ENCODE measurements around the gene FAM117B.
"Not testable (repeated sequence)": the region's sequence is repeated elsewhere in the genome, so short reads cannot be mapped to it uniquely, and the experiment has no call there.

The FAM117B gene

DNA sequence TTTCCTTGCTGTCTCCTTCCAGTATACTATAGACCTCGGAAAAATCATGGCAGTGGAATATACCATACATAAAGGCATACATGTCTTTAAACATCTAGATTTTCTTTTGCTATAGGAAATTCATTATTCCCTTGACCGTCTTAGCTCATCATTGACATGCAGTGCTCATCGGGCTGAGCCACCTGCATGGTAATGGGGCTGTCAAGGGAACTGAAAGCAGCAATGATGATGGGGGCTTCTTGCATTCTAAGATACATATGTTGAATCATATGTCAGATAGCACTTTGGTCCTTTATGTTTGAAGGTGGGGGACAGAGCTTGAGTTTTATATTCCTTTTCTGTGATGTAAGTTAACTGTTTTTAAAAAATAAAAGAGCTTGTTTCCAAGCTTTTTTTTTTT lies 130.2 kb downstream of the FAM117B start:
- DNase-seq = no peak

DNA sequence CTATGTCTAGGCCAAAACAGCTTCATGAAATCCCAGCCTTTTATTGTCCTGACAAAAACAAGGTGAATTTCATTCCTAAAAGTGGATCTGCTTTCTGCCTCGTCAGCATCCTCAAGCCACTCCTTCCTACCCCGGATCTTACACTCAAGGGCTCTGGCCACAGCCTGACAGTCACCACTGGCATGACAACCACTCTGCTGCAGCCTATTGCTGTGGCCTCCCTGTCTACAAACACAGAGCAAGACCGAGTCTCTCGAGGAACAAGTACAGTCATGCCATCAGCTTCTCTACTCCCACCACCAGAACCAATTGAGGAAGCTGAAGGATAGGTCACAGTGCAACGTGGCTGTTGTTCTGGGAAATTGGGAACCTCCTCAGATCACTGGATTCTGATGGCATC lies 130.7 kb downstream of the FAM117B start:
- DNase-seq = no peak

DNA sequence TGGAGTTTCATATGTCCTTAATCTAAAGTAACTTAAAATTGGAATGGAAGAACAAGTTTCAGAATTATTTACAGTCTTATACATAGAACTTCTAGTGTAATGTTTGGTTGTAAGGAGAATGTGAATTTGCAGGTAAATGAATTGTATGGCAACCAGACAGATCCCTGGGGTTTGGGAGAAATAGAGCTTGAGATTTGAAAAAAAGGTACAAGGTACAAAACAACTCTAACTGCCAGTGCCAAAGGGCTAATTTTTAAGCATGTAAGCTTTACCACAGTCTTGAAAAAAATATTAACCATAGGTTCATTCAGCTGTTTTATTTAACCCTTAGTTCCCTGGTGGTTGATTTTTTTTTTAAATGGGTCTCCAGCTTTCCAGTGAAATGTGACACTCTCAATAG lies 133.5 kb downstream of the FAM117B start:
- no peak for DNase-seq

DNA sequence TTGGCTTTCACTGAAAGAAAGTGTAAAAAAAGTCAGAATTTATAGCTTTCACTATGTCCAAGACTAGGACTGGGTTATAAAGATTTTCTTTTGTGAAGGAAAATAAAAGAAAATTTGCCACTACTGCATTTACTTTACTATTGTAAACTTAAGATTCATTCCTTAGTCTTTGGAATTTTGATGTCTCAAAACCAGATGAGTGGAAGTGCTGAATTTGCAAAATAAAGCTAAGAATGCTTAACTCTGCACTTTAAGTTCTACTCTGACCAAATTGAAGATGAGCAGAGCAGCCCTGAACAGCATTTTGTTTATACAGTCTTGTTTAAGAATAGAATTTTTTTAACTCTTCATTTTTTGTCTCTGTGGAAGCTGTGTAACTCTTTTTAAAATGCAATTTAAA lies 134.4 kb downstream of the FAM117B start:
- no peak for DNase-seq

DNA sequence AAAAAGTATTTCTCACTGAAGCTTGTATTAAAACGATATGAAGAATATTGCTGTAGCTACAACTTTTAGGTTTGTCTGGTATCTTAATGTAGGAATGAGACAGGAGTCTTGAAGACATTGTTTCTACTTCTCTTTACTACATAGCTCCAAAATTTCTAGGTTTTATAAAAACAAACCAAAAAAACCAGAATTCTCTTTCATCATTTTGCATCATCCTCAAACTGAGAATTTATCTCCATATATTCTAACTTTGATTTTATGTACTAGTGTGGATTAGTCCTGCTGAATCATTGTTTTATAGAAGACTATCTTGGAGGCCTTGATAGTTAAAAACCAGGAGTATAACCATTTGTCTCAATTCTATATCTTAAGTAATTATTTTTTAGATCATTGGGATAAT lies 136.6 kb downstream of the FAM117B start:
- no peak for DNase-seq

DNA sequence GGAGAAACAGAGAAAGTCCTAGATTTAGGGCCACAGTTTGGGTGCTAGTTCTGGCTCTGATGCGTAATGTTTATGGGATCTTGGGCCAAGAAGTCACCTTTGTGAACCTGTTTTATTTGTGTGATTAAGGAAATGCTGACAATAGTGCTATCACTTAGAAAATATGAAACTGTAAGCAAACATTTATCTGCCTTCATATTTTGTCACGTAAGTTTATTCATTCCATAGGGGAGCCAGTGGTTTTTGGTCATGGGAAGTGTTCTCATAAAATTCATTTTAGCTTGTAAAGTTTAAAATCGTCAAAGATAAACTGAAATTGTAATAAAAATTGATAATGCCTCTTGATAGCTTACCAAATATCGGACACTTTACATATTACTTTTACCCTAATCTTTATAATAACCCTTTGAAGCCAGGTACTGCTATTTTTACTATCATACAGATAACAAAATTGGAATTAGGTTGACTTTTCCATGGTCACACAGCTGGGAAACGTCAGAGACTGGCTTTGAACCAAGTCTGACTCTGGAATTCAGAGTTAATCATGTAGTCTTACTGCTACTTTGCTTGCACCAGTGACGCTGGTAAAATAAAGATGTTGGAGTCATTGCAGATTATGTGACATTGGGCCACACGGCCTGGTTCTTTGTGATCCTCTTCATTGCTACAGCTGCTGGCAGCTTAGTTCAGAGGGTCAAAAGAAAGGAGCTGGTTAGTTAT lies 137.1 kb downstream of the FAM117B start:
- no peak for DNase-seq

DNA sequence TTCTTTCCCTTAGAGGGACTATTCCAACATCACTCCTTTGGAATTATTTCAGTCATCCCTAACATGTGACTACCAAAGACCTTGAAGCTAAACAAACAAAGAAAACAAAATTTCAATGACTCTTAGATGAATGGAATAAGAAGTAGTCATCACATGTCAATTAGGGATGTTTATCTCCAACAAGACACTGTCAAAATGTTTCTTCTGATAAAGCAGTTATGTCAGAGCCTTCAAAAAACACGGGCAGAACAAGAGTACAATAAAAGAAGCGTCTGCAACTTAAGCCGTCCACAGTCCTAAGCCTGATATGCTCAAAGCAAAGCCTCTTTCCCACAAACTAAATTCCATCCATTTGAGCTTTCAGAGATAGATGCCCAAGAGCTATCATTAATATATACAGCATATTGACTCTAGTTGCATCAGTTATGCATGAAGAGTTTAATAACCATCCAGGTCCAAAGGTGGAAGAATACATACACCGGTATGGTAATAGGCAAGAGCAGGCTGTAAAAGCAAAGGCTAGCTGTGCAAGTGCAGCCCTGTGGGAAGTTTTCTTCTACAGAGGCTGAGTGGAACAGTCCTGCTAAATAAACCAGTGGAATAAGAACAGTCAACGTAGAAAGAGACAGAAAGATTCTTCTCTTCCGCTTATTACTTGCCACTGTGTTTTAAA lies 138.7 kb downstream of the FAM117B start:
- DNase-seq = no peak

DNA sequence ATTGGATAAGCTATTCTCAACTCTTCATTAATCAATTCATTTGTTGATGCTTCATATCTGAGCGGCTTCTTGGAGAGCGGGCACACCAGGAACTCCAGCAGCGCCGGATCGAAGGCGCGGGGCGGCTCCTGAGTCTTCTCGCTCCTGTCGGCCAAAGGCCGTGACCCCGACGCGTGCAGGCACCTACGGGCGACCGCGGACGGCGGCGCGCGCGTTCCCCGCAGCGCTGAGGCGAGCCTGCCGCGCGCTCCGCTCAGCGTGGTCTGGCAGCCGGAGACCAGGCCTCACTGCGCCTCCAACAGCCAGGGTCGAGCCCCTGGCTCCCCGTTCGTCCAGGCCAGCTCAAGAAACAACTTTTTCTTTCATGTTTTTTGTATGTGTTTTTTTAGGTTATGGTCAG lies 139.3 kb downstream of the FAM117B start:
- DNase-seq = no peak

DNA sequence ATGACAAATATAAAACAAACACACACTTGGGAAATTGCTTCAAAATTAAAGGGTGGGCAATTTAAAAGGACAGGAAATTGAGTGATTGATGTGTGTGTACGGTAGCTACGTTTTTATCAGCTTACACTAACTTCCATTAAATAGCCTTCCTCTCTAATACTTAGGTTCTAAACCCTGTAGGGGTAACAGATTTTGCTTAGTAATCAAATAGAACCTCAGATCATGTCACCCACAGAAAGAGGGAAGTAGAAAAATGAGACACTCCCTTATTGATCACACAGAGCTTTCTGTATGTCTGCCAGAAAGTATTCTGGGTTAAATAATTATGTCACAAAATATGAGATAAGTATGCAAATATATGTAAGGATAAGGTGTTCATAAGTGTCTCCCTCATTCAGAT lies 143.4 kb downstream of the FAM117B start:
- no peak for DNase-seq

DNA sequence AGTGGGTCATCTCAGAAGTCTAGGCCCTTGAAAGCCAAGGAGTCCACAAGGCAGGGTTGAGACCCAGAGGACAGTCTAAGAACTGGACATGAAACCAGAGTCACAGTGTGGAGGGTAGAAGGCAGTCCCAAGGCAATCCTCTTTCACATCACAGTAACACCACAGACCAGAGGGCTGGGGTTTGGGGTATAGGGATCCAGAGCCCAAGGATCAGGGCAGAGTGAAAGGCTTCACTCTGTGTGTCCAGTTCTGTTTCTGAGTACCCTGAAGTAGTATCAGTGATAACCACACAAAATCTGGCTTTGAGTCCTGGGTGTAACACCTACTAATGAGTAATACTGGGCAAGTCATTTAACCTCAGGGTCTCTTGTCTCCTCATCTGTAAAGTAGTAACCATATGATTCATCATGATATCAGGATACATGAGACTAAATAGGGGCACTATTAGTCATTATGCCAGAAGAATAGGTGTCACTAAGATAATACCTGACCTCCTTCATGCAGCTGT lies 145.8 kb downstream of the FAM117B start:
- no peak for DNase-seq

DNA sequence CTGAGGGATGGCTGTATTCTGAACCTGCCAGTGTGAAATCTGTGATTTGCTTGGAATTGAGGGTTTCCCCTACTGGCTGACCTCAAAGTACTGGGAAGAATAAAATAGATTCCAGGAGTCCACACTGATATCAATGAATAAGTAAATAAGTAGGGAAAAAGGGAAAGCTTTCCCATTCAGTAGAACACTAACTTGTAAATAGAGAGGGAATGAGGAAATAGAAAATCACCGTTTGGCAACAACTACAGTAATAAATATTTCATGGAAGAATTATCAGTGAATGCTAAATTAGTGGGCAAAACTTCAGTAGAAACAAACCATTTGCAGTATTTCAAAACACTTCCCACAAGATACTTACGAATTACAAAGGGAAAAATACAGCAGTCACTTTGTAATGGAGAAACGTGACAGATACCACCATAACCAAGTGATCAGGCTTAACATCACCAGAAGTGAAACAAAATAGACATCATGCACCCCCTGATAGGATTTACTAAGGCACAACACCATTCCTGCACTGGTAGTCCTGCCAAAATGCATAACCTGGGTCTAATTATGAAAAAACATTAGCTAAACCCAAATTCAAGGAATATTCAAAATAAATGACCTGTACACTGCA lies 148.3 kb downstream of the FAM117B start:
- no peak for DNase-seq

DNA sequence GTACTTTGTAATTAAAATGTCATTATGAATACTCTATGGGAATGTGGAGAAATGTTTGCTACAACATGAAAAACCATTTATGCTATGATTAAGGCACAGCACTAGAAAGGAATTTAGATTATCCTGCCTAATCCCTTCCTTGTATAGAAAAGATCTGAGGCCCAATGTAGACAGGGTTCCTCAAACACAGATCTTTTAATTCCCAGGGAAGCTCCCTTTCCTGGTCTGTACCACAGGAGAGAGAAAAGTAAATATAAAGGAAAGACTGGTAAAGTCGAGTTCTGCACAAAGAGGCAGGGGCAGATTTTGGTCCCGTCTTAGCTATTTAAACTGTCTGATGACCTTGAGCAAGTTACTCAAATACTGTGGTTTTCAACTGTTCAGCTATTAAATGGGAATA lies 152.1 kb downstream of the FAM117B start:
- no peak for DNase-seq

DNA sequence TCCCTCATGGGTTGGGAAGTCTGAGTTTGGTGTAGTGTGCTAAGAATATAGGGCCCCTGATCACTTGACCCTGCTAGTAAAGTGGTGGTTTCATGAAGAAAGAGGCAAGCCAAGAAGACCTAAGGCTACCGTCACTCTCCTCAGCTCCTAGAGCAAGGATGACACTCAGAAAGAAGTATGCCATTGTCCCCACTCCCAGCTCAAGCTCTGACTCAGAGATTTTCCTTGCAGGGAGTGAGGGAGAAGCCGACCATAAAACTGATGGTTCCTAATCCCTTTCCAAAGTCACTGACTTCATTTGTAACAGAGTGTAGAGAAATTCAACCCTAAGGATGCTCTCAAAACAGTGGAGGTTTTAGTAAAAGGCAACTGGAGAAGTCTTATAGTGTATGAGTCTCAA lies 155.9 kb downstream of the FAM117B start:
- no peak for DNase-seq

DNA sequence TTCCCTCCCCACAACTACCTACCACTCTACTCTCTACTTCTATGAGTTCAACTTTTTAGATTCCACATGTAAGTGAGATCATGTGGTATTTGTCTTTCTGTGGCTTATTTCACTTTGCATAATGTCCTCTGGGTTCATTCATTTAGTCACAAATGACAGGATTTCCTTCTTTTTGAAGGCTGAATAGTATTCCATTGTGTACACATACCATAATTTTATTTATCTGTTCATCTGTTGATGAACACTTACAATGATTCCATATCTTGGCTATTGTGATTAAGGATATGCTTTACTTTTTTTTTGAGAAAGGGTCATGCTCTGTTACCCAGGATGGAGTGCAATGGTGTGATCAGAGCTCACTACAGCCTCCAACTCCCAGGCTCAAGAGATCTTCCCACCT lies 163.2 kb downstream of the FAM117B start:
- no peak for DNase-seq

DNA sequence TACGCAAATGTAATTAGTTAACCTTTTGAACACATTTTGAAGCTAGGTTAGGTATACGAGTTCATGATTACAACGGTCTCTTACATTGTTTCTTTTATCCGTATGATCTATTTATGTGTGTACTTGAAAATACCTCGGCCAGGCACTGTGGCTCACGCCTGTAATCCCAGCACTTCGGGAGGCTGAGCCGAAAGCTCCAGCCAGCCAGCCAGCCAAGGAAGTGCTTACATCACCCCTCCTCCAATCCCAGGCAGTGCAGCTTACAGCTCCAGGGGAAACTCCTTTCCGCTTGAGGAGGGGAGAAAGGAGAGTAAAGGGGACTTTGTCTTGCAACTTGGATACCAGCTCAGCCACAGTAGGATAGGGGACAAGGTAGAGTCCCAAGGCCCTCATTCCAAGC lies 171.1 kb downstream of the FAM117B start:
- DNase-seq = not testable (repeated sequence)

DNA sequence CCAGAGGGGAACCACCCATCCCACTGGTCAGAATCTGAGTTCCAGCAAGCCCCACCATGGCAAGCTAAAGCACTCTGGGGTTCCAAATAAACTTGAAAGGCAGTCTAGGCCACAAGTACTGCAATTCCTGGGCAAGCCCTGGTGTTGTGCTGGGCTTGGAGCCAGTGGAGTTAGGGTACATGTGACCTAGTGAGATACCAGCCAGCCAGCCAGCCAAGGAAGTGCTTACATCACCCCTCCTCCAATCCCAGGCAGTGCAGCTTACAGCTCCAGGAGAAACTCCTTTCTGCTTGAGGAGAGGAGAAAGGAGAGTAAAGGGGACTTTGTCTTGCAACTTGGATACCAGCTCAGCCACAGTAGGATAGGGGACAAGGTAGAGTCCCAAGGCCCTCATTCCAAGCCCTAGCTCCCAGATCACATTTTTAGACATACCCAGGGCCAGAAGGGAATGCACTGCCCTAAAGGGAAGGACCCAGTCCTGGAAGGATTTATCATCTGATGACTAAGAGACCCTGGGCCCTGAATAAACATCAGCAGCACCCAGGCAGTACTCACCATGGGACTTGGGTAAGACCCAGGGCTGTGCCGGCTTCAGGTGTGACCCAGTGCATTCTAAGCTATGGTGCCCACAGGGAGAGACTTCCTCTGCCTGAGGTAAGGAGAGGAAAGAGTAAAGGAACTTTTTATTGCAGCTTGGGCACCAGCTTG lies 172.8 kb downstream of the FAM117B start:
- DNase-seq = peak; percentile 14

DNA sequence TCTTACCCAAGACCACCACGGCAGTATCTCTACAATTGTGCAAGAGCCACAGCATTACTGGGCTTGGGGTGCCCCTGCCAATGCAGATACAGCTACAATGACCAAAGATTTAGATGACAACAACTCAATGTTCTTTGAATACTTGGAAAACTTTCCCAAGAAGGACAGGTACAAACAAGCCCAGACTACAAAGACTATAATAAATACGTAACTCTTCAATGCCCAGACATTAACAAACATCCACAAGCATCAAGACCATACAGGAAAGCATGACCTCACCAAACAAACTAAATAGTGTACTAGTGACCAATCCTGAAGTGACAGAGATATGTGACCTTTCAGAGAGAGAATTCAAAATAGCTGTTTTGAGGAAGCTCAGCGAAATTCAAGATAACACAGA lies 174.0 kb downstream of the FAM117B start:
- no peak for DNase-seq

DNA sequence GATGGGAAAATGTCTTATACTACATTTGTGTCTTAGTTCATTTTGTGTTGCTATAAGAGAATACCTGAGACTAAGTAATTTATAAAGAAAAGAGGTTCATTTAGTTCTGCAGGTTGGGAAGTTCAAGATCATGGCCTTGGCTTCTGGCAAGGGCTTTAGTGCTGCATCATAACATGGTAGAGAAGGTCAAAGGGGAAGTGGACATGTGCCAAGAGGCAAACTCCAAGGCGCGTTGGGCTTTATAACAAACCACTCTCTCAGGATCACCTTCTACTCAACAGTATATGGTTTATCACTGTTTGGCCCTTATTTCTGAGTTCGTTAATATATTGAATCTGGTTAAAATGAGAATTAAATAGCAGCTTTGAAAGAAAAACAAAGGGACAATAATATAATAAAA lies 178.6 kb downstream of the FAM117B start:
- no peak for DNase-seq

DNA sequence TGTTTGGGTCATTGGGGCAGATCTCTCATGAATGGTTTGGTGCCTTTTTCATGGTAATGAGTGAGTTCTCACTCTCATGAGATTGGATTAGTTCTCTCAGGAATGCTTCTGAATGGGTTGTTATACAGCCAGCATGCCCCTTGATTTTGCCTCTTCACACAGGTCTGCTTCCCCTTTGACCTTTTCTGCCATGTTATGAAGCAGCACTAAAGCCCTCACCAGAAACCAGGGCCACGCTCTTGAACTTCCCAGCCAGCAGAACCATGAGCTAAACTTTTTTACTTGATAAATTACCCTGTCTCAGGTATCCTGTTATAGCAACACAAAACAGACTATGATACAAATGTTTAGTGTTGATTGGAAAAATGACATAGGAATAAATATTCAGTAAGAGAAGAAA lies 179.5 kb downstream of the FAM117B start:
- DNase-seq = no peak

DNA sequence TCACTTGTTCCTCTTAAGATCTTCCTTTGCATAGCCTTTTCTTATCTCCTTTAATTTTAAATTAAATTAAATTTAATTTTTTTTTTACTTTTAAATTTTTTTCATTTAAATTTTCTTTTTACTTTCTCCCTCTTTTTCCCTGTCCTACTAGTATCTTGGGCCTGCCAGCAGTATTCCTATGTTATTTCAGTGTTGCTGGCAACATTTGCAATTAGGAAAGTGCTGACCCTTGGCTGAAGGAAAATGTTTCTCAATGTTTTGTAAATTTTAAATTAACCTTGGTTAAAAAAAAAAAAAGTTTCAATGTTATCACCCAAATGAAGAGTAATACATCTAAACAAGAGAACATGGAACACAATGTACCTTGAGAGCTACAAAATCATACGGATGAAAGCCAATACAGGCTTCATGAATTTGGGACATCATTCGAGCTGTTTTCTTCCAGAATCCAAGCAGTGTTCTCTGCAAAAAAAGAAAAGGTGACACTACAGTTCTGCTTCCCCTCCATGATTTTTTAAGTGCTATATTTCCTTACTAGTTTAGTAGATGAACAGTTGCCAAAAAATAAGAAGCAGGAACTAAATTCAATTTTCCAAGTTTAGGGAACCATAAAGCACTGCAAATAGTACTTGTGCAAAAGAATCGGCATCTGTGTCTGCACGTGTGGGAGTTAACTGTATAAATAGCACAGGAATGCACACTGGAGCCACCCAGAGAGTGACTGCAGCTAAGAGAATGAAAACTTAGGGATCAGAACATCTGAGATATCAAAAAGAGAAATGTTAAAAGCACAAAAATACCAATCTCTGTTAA lies 181.0 kb downstream of the FAM117B start:
- no peak for DNase-seq

DNA sequence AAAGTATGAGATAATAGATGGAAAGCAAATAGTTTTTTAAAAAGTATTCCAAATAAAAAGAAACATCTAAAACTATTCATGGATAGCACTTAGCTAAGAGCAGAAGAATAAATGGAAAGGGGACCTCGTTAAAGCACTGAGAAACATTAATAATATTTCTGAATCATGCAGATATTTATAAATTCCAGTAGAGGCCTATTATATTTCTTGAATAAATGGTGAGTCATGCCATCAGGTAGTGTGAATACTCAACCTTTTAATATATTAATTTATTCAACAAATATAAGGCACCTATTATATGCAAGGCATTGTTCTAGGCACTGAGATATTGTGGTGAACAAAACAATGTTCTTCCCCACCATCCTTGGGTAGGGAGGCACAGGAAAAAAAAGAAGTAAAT lies 183.0 kb downstream of the FAM117B start:
- DNase-seq = no peak

DNA sequence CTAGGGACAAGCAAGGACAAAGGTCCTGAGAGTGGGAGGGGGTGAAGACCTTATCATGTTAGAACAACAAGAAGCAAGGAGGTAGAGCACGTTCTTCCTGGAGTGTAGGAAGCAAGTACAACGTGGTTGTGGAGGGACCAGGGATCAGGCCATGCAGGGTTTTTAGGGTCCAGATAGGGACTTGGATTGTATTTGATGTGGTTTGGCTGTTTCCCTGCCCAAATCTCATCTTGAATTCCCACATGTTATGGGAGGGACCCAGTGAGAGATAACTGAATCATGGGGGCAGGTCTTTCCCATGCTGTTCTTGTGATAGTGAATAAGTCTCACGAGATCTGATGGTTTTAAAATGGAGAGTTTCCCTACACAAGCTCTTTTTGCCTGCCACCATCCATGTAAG lies 183.6 kb downstream of the FAM117B start:
- DNase-seq = no peak

Measured in DMS53 (cell line).